Stimulated activated naive CD8-positive, alpha-beta T cell treated with anti-CD3 and anti-CD28 coated beads, Interleukin-15, amount 100 ng/mL, for 72 hours (primary cell): ENCODE data around the gene ADAMTSL4.

ENCODE experiments used
- ATAC-seq: fragments of 150-1000 bp; cut with Tn5 transposase; 2 replicates; pipeline ENCODE4 v1.10.0; 2021; ENCODE audit warnings: mild to moderate bottlenecking, moderate library complexity
- DNase-seq, 2 donors: peaks; one replicate each; pipeline ENCODE4 v3.0.0; 2021 to 2022
- H3K27ac Mint-ChIP-seq, 2 donors: one replicate each; pipeline ENCODE4 v1.8.0; 2022; ENCODE audit warnings: mild to moderate bottlenecking in 2 of 2, mixed read lengths in 2 of 2, moderate library complexity in 2 of 2
- H3K27me3 Mint-ChIP-seq: one replicate; pipeline ENCODE4 v1.8.0; 2022; ENCODE audit warnings: mixed read lengths
- H3K4me1 Mint-ChIP-seq: one replicate; pipeline ENCODE4 v1.8.0; 2022; ENCODE audit warnings: mild to moderate bottlenecking, mixed read lengths
- H3K4me3 Mint-ChIP-seq, 2 donors: one replicate each; pipeline ENCODE4 v1.8.0; 2022; ENCODE audit warnings: mild to moderate bottlenecking in 2 of 2, mixed read lengths in 2 of 2, moderate library complexity in 1 of 2
- H3K9me3 Mint-ChIP-seq, 2 donors: one replicate each; pipeline ENCODE4 v1.8.0; 2022; ENCODE audit warnings: mixed read lengths in 2 of 2

Gene ADAMTSL4

GRCh38 chr1:150525348-150525747, 23.9 kb upstream of the ADAMTSL4 start:
- H3K27me3 Mint-ChIP-seq: no peaks in the 10 kb centered on the region
- DNase-seq: no peak
- no peak overlapping the region for H3K4me3 Mint-ChIP-seq
- no peaks in the 10 kb centered on the region for H3K4me1 Mint-ChIP-seq
- H3K27ac Mint-ChIP-seq: no peak overlapping the region
- no peak for ATAC-seq
- no peaks in the 10 kb centered on the region for H3K9me3 Mint-ChIP-seq

DNA sequence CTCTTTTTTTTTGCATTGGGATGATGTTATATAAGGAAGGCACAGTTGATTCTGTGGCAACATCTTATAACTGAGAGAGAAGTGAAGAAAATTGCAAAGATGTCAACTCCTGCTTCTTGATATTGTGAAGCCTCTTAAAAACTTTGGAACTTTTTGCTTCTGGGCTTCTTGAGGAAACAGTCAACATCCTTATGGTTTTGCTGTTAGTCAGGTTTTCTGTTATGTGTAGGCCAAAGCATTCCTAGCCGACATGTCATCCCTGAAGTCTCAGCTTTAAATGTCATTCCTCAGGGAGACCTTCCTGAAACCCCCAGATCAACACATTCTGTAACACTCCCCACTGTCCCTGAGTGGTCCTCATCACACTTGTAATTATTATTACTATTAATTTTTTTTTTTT, 21.0 kb upstream of the ADAMTSL4 start:
- H3K4me1 Mint-ChIP-seq: peaks cover 6% of the 10 kb centered on the region
- no peaks in the 10 kb centered on the region for H3K27me3 Mint-ChIP-seq
- no peak overlapping the region for H3K27ac Mint-ChIP-seq
- ATAC-seq: no peak
- H3K4me3 Mint-ChIP-seq: no peak overlapping the region
- H3K9me3 Mint-ChIP-seq: no peaks in the 10 kb centered on the region
- no peak for DNase-seq

- Mint-ChIP-seq H3K4me1 (peaks cover 6% of the 10 kb centered on the region), H3K27ac (no peak overlapping the region), H3K27me3 (no peaks in the 10 kb centered on the region), H3K9me3 (no peaks in the 10 kb centered on the region), H3K4me3 (no peak overlapping the region)
- DNase-seq (no peak), ATAC-seq (no peak)
Measured at GRCh38 chr1:150529017-150529416, 20.2 kb upstream of the ADAMTSL4 start.

DNA sequence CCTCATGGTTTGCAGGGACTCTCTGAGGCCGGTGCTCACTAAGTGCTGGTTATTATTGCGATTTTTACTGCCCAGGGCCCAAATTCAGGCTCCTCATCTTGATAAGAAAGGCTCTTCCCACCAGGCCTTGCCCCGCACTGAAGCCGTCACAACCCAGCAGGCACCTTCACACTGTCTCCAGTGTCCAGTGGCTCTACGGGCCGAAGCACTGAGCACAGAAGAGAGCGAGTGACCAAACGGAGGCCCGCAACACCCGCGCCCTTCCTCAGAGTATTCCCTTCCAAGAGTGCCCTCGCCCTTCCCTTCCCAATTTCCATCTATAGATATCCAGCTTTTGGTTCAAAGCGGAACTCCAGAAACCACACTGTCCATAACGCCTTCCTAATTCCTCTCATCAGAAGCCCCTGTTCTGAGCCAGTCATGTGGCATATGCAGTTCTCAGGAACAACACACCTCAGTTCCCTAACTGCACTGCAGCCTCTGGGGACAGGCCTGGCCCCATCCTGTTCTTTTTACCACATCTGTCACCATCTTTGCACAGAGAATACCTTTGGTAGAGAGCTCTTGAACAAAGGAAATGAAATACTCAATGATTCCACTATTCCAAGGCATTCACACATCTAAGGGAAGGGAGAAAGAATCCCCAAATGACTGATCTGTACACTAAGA, 18.6 kb upstream of the ADAMTSL4 start:
- no peak for ATAC-seq
- Mint-ChIP-seq H3K4me1 (peaks cover 6% of the 10 kb centered on the region), H3K27ac (no peak overlapping the region), H3K27me3 (no peaks in the 10 kb centered on the region), H3K9me3 (no peaks in the 10 kb centered on the region), H3K4me3 (no peak overlapping the region)
- DNase-seq: no peak

- H3K27ac Mint-ChIP-seq: peak overlapping the region in 1 of 2 donors; percentile 42
Measured at GRCh38 chr1:150532860-150533259, 16.3 kb upstream of the ADAMTSL4 start.

DNA sequence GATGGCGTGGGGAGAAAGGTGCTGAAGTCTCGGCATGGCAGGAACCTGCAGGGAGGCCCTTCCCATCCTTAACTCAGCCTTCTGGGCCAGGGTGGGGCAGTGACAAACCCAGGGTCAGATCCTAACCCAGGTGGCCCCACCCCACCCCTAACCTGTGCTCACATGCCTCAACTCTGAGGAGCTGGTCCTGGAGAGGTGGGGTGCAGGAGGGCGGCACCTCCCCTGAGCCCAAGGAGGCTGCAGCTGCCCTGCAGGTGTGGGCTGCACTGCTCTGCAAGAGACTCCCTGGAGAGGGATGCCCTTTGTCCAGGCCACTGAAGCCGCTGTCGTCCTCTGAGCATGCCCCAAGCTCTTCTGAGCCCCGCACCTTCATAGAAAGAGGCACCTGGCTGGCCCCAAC, 15.2 kb upstream of the ADAMTSL4 start:
- Mint-ChIP-seq H3K4me3 (no peak overlapping the region), H3K27ac (no peak overlapping the region), H3K4me1 (peaks cover 6% of the 10 kb centered on the region), H3K27me3 (no peaks in the 10 kb centered on the region), H3K9me3 (no peaks in the 10 kb centered on the region)
- no peak for ATAC-seq
- DNase-seq: no peak

More at GRCh38 chr1:150532860-150533259, 16.3 kb upstream of the ADAMTSL4 start:
- Mint-ChIP-seq H3K27me3 (no peaks in the 10 kb centered on the region), H3K4me3 (no peak overlapping the region), H3K4me1 (peaks cover 6% of the 10 kb centered on the region), H3K9me3 (no peaks in the 10 kb centered on the region)
- no peak for ATAC-seq
- no peak for DNase-seq

- Mint-ChIP-seq H3K9me3 (no peaks in the 10 kb centered on the region), H3K27me3 (no peaks in the 10 kb centered on the region), H3K27ac (no peak overlapping the region), H3K4me1 (peaks cover 6% of the 10 kb centered on the region), H3K4me3 (no peak overlapping the region)
- DNase-seq (no peak), ATAC-seq (no peak)
Measured at GRCh38 chr1:150535511-150536287, 13.5 kb upstream of the ADAMTSL4 start.

- peaks cover 6% of the 10 kb centered on the region for H3K4me1 Mint-ChIP-seq
- ATAC-seq (no peak), DNase-seq (no peak)
- no peak overlapping the region for H3K4me3 Mint-ChIP-seq
- no peak overlapping the region for H3K27ac Mint-ChIP-seq
- H3K27me3 Mint-ChIP-seq: no peaks in the 10 kb centered on the region
- no peaks in the 10 kb centered on the region for H3K9me3 Mint-ChIP-seq
Measured at GRCh38 chr1:150536836-150537731, 12.1 kb upstream of the ADAMTSL4 start.

GRCh38 chr1:150537732-150538684, 11.2 kb upstream of the ADAMTSL4 start:
- H3K27ac Mint-ChIP-seq: peak overlapping the region in 1 of 2 donors; percentile 57
- no peak for ATAC-seq

DNA sequence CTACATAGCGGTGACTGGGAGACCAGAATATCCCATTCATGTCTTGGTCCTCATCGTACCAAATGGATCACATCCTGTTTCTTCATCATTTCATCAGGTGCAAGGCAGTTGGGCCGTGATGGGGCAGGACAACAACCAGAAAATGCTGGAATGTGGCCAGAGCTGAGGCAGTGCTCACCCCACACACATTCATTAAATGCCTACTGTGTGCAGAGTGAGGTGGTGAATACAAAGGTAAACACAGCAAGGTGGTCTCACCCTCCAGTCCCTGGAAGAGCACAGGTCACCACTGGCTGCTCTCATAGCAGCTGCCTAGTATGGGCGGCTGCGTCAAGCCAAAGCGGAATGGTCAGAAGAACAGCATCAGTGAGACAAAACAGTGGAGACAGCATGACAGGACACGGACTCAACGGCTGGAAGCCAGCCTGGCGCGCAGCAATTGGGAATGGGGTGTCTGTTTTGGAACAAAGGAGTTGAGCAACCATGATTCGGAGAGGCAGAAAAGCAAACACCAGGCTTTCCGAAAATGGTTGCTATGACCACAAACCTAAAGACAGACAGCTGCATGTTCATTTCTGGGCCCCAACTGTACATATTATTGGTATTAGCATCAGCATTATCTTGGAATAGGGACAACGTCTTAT, 5.6 kb upstream of the ADAMTSL4 start:
- ATAC-seq (no peak), DNase-seq (no peak)
- H3K27ac Mint-ChIP-seq: no peak overlapping the region
- H3K9me3 Mint-ChIP-seq: no peaks in the 10 kb centered on the region
- H3K4me3 Mint-ChIP-seq: no peak overlapping the region
- H3K27me3 Mint-ChIP-seq: peaks cover 31% of the 10 kb centered on the region
- no peaks in the 10 kb centered on the region for H3K4me1 Mint-ChIP-seq

More at GRCh38 chr1:150537732-150538684, 11.2 kb upstream of the ADAMTSL4 start:
- Mint-ChIP-seq H3K9me3 (no peaks in the 10 kb centered on the region), H3K4me1 (no peaks in the 10 kb centered on the region), H3K27me3 (no peaks in the 10 kb centered on the region), H3K4me3 (no peak overlapping the region)
- no peak for DNase-seq

- ATAC-seq (no peak), DNase-seq (no peak)
- H3K27ac Mint-ChIP-seq: no peak overlapping the region
- peaks cover under 1% of the 10 kb centered on the region for H3K4me1 Mint-ChIP-seq
- H3K27me3 Mint-ChIP-seq: peaks cover 32% of the 10 kb centered on the region
- no peaks in the 10 kb centered on the region for H3K9me3 Mint-ChIP-seq
- H3K4me3 Mint-ChIP-seq: no peak overlapping the region
Measured at GRCh38 chr1:150544204-150544603, 5.0 kb upstream of the ADAMTSL4 start.

DNA sequence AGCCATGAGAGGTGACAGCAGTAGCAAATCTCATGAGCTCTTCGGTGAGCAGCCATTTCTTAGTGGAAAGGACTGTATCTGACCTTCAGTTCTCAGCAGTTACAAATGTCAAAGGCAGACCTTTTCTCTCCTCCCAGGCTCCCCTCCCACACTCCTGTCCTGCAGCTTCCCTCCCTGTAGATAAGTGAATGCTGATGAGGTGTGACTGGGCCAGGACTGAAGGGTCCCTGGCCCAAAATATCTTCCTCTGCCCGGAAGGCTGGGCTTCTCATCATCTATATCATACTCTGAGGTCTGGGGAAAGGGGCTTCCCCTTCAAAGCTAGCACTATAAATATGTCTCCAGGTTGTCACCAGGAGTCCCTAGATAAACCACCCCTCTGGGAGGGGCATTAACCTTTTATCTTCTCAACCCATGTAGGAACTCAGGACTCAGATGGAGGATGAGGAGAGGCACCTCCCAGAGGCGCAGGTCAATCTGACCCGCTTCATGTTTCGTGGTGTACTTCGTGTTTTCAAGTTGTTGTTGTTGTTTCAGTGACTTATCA, 3.6 kb upstream of the ADAMTSL4 start:
- ATAC-seq: no peak
- Mint-ChIP-seq H3K27ac (no peak overlapping the region), H3K9me3 (no peaks in the 10 kb centered on the region), H3K4me3 (no peak overlapping the region), H3K4me1 (peaks cover 13% of the 10 kb centered on the region), H3K27me3 (peaks cover 46% of the 10 kb centered on the region)
- no peak for DNase-seq

GRCh38 chr1:150546294-150546937, 2.8 kb upstream of the ADAMTSL4 start:
- no peak overlapping the region for H3K27ac Mint-ChIP-seq
- peaks cover 55% of the 10 kb centered on the region for H3K27me3 Mint-ChIP-seq
- no peak for ATAC-seq
- DNase-seq: no peak
- H3K9me3 Mint-ChIP-seq: no peaks in the 10 kb centered on the region
- no peak overlapping the region for H3K4me3 Mint-ChIP-seq
- peaks cover 21% of the 10 kb centered on the region for H3K4me1 Mint-ChIP-seq

- no peaks in the 10 kb centered on the region for H3K9me3 Mint-ChIP-seq
- H3K27me3 Mint-ChIP-seq: peaks cover 73% of the 10 kb centered on the region
- DNase-seq (no peak), ATAC-seq (no peak)
- peaks cover 40% of the 10 kb centered on the region for H3K4me1 Mint-ChIP-seq
- H3K27ac Mint-ChIP-seq: no peak overlapping the region
- H3K4me3 Mint-ChIP-seq: peak overlapping the region; percentile 67 to 71
Measured at GRCh38 chr1:150548324-150548631, 930 bp upstream of the ADAMTSL4 start.
